Smooth muscle cell (in vitro differentiated cells): Measurements from ENCODE around the gene OPN1SW. TPM values are rescaled to one million over a fixed set of nuclear protein-coding genes. Genes with fewer than 3 reads are reported as not detected.

Experiments
- DNase-seq: peaks from one replicate; lab custom pipeline; 2025; ENCODE audit not compliant: unreplicated experiment; lab: John Stamatoyannopoulos, UW
- H2AFZ ChIP-seq: fragments of 200-600 bp; sonication (generic); 2 replicates; pipeline ENCODE4 v1.6.0; 2016; ENCODE audit warnings: antibody characterized with exemption, low read depth, mild to moderate bottlenecking
- H3F3A ChIP-seq: fragments of 200-600 bp; sonication (generic); 2 replicates; pipeline ENCODE4 v1.6.0; 2017; ENCODE audit warnings: antibody characterized with exemption, low read depth
- H3K27ac ChIP-seq: fragments of 200-600 bp; sonication (generic); 2 replicates; pipeline ENCODE4 v1.5.1; 2016; ENCODE audit warnings: low read depth, mild to moderate bottlenecking
- H3K27me3 ChIP-seq: fragments of 200-600 bp; sonication (generic); 2 replicates; pipeline ENCODE4 v1.6.1; 2016; ENCODE audit warnings: low read depth, mild to moderate bottlenecking
- H3K36me3 ChIP-seq: fragments of 200-600 bp; sonication (generic); 2 replicates; pipeline ENCODE4 v1.5.1; 2016; ENCODE audit warnings: low read depth
- H3K4me1 ChIP-seq: fragments of 200-600 bp; sonication (generic); 2 replicates; pipeline ENCODE4 v1.5.1; 2016; ENCODE audit warnings: low read depth
- H3K4me2 ChIP-seq: fragments of 200-600 bp; sonication (generic); 2 replicates; pipeline ENCODE4 v1.6.0; 2016; ENCODE audit warnings: mild to moderate bottlenecking
- H3K4me3 ChIP-seq: fragments of 200-600 bp; sonication (generic); 2 replicates; pipeline ENCODE4 v1.5.1; 2016; ENCODE audit warnings: mild to moderate bottlenecking
- H3K79me2 ChIP-seq: fragments of 200-600 bp; sonication (generic); 2 replicates; pipeline ENCODE4 v1.6.0; 2016; ENCODE audit warnings: low read depth, mild to moderate bottlenecking
- H3K9ac ChIP-seq: fragments of 200-600 bp; sonication (generic); 2 replicates; pipeline ENCODE4 v1.6.0; 2016; ENCODE audit warnings: low read depth
- H3K9me3 ChIP-seq: fragments of 200-600 bp; sonication (generic); replicated peaks from 2 replicates; pipeline ENCODE4 v1.5.1; 2016; ENCODE audit warnings: low read depth
- H4K20me1 ChIP-seq: fragments of 200-600 bp; sonication (generic); 2 replicates; pipeline ENCODE4 v1.6.0; 2016; ENCODE audit warnings: low read depth
- WGBS: methylation state at CpG from one replicate; pipeline ENCODE4 v1.1.7; 2016; ENCODE audit warnings: low lambda C conversion rate; 5-methylcytosine and 5-hydroxymethylcytosine counted together
- polyA plus RNA-seq: library from polyadenylated mRNA; unstranded; fragments of >200 nt; fragmentation: Nextera tagmentation; extraction: Ambion mirVana; gene quantifications from 2 replicates; pipeline ENCODE4 v1.2.1, GENCODE V29; 2016
- total RNA-seq: library from RNA; depleted of rRNA; stranded (reverse); fragments of >200 nt; gene quantifications from 2 replicates; pipeline ENCODE4 v1.2.3, GENCODE V29; 2014
- TF ChIP-seq, protein P1 (sequence below): fragments of 200-600 bp; sonication (generic); IDR thresholded peaks from 2 replicates; pipeline ENCODE4 v1.5.1; 2017; ENCODE audit warnings: borderline replicate concordance, mild to moderate bottlenecking, antibody characterized with exemption; ENCODE audit not compliant: insufficient read depth, poor library complexity, severe bottlenecking

OPN1SW gene
- total and polyA plus RNA-seq, 2 experiments from 2014 or later: 1.7 TPM; not detected in 1

DNA sequence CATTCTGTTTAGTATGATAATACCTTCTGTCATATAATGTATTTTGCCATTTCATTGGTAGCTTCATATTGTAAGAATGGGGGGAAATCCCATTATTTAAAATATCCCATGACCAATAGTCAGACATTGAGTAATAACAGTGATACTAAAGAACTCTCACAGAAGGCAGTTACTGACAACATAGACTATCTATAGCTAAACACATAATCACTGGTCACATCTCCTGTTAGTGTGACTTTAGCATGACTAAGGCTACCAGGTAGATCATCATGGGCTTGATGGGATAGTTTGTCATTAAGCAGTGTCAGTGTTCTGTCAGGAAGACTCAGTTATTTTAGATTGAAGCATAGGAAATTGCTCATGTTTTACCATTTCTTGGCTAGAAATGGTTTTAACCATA, 16.4 kb downstream of the OPN1SW start:
- H3K4me3 ChIP-seq: no peak overlapping the region
- H3K9me3 ChIP-seq: no peaks in the 10 kb centered on the region
- no peak overlapping the region for H3K9ac ChIP-seq
- H3K27me3 ChIP-seq: no peaks in the 10 kb centered on the region
- H3F3A ChIP-seq: peaks cover 24% of the 10 kb centered on the region
- no peak for DNase-seq
- H3K4me2 ChIP-seq: no peak overlapping the region
- peaks cover 100% of the 10 kb centered on the region for H4K20me1 ChIP-seq
- no peak overlapping the region for H2AFZ ChIP-seq
- TF ChIP-seq, protein P1, sequence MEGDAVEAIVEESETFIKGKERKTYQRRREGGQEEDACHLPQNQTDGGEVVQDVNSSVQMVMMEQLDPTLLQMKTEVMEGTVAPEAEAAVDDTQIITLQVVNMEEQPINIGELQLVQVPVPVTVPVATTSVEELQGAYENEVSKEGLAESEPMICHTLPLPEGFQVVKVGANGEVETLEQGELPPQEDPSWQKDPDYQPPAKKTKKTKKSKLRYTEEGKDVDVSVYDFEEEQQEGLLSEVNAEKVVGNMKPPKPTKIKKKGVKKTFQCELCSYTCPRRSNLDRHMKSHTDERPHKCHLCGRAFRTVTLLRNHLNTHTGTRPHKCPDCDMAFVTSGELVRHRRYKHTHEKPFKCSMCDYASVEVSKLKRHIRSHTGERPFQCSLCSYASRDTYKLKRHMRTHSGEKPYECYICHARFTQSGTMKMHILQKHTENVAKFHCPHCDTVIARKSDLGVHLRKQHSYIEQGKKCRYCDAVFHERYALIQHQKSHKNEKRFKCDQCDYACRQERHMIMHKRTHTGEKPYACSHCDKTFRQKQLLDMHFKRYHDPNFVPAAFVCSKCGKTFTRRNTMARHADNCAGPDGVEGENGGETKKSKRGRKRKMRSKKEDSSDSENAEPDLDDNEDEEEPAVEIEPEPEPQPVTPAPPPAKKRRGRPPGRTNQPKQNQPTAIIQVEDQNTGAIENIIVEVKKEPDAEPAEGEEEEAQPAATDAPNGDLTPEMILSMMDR: no peak
- peak overlapping the region; percentile 3 for H3K27ac ChIP-seq
- H3K36me3 ChIP-seq: peaks cover 36% of the 10 kb centered on the region
- H3K79me2 ChIP-seq: peaks cover 62% of the 10 kb centered on the region
- no peaks in the 10 kb centered on the region for H3K4me1 ChIP-seq

DNA sequence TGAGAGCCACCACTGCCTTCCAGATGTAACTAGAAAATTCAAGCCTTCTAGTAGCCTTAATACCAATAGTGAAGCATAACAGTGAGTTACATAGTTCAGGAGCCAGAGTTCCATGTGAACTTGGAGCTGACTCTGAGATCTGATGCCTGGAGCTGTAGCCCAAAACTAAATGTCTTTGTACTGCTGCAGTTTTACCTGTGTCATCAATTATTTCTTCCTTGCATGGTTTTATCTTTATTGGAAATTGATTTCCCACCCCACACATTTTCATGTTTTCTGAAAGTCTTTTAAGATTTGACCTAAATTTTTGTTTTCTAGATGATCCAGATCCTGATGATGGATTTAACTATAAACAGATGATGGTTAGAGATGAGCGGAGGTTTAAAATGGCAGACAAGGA, 17.0 kb downstream of the OPN1SW start:
- no peak overlapping the region for H3K4me3 ChIP-seq
- no peak overlapping the region for H3K4me2 ChIP-seq
- TF ChIP-seq, protein P1: no peak
- no peaks in the 10 kb centered on the region for H3K27me3 ChIP-seq
- DNase-seq: no peak
- H3F3A ChIP-seq: peaks cover 31% of the 10 kb centered on the region
- H2AFZ ChIP-seq: no peak overlapping the region
- H3K79me2 ChIP-seq: peaks cover 64% of the 10 kb centered on the region
- H3K36me3 ChIP-seq: peaks cover 36% of the 10 kb centered on the region
- no peak overlapping the region for H3K9ac ChIP-seq
- no peaks in the 10 kb centered on the region for H3K9me3 ChIP-seq
- WGBS: 97% methylated on average over 1 of the region's 1 CpG
- no peaks in the 10 kb centered on the region for H3K4me1 ChIP-seq
- no peak overlapping the region for H3K27ac ChIP-seq
- peaks cover 100% of the 10 kb centered on the region for H4K20me1 ChIP-seq

DNA sequence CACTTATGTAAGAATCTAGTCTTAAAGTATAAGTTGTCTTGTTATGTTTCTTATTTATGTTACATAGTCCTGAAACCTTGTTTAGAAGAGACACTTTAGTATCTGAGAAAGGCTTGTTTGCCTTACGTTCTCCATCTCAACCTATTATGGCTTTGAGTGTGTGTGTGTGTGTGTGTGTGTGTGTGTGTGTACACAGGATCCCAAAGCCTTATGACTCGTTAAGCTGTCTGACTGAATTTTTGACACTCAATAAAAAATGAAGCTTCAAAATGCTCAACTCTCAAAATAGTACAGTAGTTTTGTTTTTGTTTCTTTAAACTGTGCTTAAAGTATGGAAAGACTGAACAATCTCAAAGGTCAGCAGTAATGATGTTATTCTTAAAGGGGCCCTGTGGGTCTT, 18.4 kb downstream of the OPN1SW start:
- peak overlapping the region; percentile 47 for H3K4me2 ChIP-seq
- no peak overlapping the region for H3K9ac ChIP-seq
- H3K79me2 ChIP-seq: peaks cover 66% of the 10 kb centered on the region
- H2AFZ ChIP-seq: no peak overlapping the region
- no peak for DNase-seq
- peak overlapping the region; percentile 95 for H3K27ac ChIP-seq
- no peak overlapping the region for H3K4me3 ChIP-seq
- WGBS: 25% methylated on average over 2 of the region's 2 CpGs
- TF ChIP-seq, protein P1: no peak
- H3K27me3 ChIP-seq: no peaks in the 10 kb centered on the region
- peaks cover 29% of the 10 kb centered on the region for H3K36me3 ChIP-seq
- no peaks in the 10 kb centered on the region for H3K4me1 ChIP-seq
- no peaks in the 10 kb centered on the region for H3K9me3 ChIP-seq
- peaks cover 100% of the 10 kb centered on the region for H4K20me1 ChIP-seq
- H3F3A ChIP-seq: peaks cover 39% of the 10 kb centered on the region

DNA sequence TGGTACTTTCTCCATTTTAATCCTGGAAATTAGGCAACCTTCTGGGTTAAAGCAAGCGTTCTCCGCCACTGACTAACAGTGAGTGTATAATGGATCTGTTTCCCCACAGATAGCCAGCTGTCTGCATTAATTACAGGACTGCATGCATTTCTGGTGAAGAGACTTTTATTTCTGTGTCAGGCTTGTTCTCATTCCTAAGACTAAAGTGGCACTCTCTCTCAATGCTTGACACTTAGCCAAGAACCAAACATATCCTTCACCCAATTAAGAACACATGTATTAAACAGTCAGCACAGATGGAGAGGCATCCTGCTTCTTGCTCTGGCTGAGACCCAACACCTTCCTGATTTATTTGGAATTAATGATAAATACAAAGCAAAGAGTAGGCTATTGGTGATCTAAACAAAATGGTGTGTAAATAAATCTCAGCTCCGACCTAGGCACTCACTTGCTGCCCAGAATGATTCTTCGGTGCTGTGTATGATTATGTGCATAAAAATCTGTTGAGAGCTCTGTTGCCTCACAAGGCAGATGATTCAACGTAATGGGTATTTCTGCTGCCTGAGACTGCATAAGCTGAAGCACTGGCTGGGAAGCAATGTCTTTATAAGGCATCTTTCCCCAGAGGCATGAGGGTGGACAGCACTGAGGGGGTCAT, 19.6 kb downstream of the OPN1SW start:
- peak overlapping the region; percentile 95 for H3K27ac ChIP-seq
- H3K27me3 ChIP-seq: no peaks in the 10 kb centered on the region
- H3K4me3 ChIP-seq: no peak overlapping the region
- H3K79me2 ChIP-seq: peaks cover 71% of the 10 kb centered on the region
- peaks cover 23% of the 10 kb centered on the region for H3K36me3 ChIP-seq
- DNase-seq: no peak
- no peaks in the 10 kb centered on the region for H3K4me1 ChIP-seq
- WGBS: 45% methylated on average over 5 of the region's 5 CpGs
- peaks cover 43% of the 10 kb centered on the region for H3F3A ChIP-seq
- no peak overlapping the region for H2AFZ ChIP-seq
- H4K20me1 ChIP-seq: peaks cover 100% of the 10 kb centered on the region
- H3K9me3 ChIP-seq: no peaks in the 10 kb centered on the region
- H3K9ac ChIP-seq: peak overlapping the region; percentile 70
- TF ChIP-seq, protein P1: no peak
- peak overlapping the region; percentile 47 for H3K4me2 ChIP-seq
